HG03442 (cell line): Measurements from ENCODE around the gene NSMCE3.

ENCODE experiments used
- ATAC-seq: cut with Tn5 transposase; IDR thresholded peaks from one replicate; pipeline ENCODE4 v1.9.1; 2021; ENCODE audit warnings: mild to moderate bottlenecking, moderate library complexity; ENCODE audit not compliant: unreplicated experiment

The NSMCE3 gene

DNA sequence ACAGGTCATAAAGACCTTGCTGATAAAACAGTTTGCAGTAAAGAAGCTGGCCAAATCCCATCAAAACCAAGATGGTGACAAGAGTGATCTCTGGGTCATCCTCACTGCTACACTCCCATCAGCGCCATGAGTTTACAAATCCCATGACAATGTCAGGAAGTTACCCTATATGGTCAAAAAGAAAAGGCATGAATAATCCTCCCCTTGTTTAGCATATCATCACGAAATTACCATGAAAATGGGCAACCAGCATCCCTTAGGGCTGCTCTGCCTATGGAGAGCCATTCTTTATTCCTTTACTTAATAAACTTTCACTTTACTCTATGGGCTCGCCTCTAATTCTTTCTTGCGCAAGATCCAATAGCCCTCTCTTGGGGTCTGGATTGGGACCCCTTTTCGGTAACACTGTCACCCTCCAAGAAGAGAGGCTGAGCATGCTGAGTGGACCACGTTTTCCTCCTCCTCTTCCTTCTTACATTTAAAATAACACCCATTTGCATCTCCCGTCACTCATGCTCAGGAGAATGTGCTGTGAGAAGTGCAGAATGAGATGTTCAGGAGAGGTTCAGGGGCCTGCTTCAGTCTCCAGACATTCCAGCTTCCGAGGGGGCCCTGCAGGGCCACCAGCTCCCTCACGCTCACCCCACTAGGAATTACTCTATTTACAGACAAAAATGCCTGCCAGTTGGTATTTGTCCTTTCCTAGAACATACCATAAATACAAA is 47.3 kb downstream of the NSMCE3 start:
- ATAC-seq: no peak

DNA sequence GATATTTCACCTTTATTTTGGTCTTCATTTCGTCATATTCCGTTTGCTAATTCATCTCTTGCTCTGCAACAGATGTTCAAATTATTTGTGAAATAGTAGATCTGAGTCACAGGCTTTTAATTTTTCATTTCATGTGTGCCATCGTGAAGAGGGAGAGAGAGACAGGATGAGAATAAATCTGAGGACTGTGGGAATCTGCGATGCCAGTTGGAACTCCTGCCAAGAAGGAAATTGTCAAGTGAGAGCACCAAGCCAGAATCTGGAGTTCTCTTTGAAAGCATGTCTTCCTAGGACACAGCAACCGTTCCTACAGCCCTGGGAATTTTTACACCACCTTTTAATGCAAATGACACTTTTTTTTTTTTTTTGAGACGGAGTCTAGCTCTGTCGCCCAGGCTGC is 48.8 kb downstream of the NSMCE3 start:
- no peak for ATAC-seq

- ATAC-seq: no peak
Observed at GRCh38 chr15:29216955-29217354, 52.7 kb downstream of the NSMCE3 start.
